HG02678 (cell line): ENCODE data around the gene NRIP1.

Experiments used
- ATAC-seq: cut with Tn5 transposase; IDR thresholded peaks from one replicate; pipeline ENCODE4 v1.9.1; 2021; ENCODE audit warnings: mild to moderate bottlenecking, moderate library complexity; ENCODE audit not compliant: unreplicated experiment

NRIP1 gene

GRCh38 chr21:15064576-15065391 is at the start of gene NRIP1:
Gene NRIP1 (minus strand): TSS chr21:15065000. CDS start chr21:14968192, 96,808 bp downstream.
- ATAC-seq: peak; percentile 79

- no peak for ATAC-seq
Observed at GRCh38 chr21:15112858-15113257, 48.1 kb upstream of the NRIP1 start.

- no peak for ATAC-seq
Observed at GRCh38 chr21:15108801-15109200, 44.0 kb upstream of the NRIP1 start.

- ATAC-seq: no peak
Observed at GRCh38 chr21:15104470-15104869, 39.7 kb upstream of the NRIP1 start.

- no peak for ATAC-seq
Observed at GRCh38 chr21:15098908-15099307, 34.1 kb upstream of the NRIP1 start.

GRCh38 chr21:15098181-15098580 is 33.4 kb upstream of the NRIP1 start:
- ATAC-seq: no peak

GRCh38 chr21:15097580-15097979 is 32.8 kb upstream of the NRIP1 start:
- ATAC-seq: no peak

GRCh38 chr21:15096146-15096545 is 31.3 kb upstream of the NRIP1 start:
- no peak for ATAC-seq

GRCh38 chr21:15095326-15095725 is 30.5 kb upstream of the NRIP1 start:
- ATAC-seq: no peak

GRCh38 chr21:15094706-15095105 is 29.9 kb upstream of the NRIP1 start:
- ATAC-seq: no peak

GRCh38 chr21:15093216-15093615 is 28.4 kb upstream of the NRIP1 start:
- ATAC-seq: no peak

GRCh38 chr21:15092745-15093144 is 27.9 kb upstream of the NRIP1 start:
- ATAC-seq: no peak

GRCh38 chr21:15090390-15090789 is 25.6 kb upstream of the NRIP1 start:
- no peak for ATAC-seq

GRCh38 chr21:15088488-15088887 is 23.7 kb upstream of the NRIP1 start:
- no peak for ATAC-seq

- no peak for ATAC-seq
Observed at GRCh38 chr21:15084668-15085067, 19.9 kb upstream of the NRIP1 start.

GRCh38 chr21:15080526-15080925 is 15.7 kb upstream of the NRIP1 start:
- no peak for ATAC-seq

- no peak for ATAC-seq
Observed at GRCh38 chr21:15079269-15079668, 14.5 kb upstream of the NRIP1 start.

GRCh38 chr21:15078180-15078579 is 13.4 kb upstream of the NRIP1 start:
- ATAC-seq: no peak

- no peak for ATAC-seq
Observed at GRCh38 chr21:15077529-15078145, 12.8 kb upstream of the NRIP1 start.

- no peak for ATAC-seq
Observed at GRCh38 chr21:15076730-15077129, 11.9 kb upstream of the NRIP1 start.

- no peak for ATAC-seq
Observed at GRCh38 chr21:15071009-15071408, 6.2 kb upstream of the NRIP1 start.

- ATAC-seq: no peak
Observed at GRCh38 chr21:15066123-15066575, 1.3 kb upstream of the NRIP1 start.
